Measurements from ENCODE around the gene GBP1.

GRCh38 chr1:89060091-89060490 is 4.9 kb downstream of the GBP1 start:
- no peak for TF ChIP-seq CTCF (IDR thresholded peaks at IDR 0.05; ENCODE audit: low read depth, low read length, poor library complexity, severe bottlenecking)
- TF ChIP-seq EZH2phosphoT487 (IDR thresholded peaks at IDR 0.05; ENCODE audit: borderline replicate concordance, low read length), result no peak
